Measurements from ENCODE around the gene COTL1.

COTL1 gene

GRCh38 chr16:84569382-84569987 is 48.4 kb downstream of the COTL1 start:
- TF ChIP-seq CTCF (IDR thresholded peaks at IDR 0.05; ENCODE audit: low read depth, low read length): no peak
- no peak overlapping the region for H3K4me3 ChIP-seq (ENCODE audit: low read depth, low read length)

GRCh38 chr16:84568066-84568465 is 49.8 kb downstream of the COTL1 start:
- TF ChIP-seq CTCF (IDR thresholded peaks at IDR 0.05; ENCODE audit: low read depth, low read length): no peak
- H3K4me3 ChIP-seq (ENCODE audit: low read depth, low read length): no peak overlapping the region

GRCh38 chr16:84567286-84567962 is 50.5 kb downstream of the COTL1 start:
- H3K4me3 ChIP-seq (ENCODE audit: low read depth, low read length): no peak overlapping the region
- no peak for TF ChIP-seq CTCF (IDR thresholded peaks at IDR 0.05; ENCODE audit: low read depth, low read length)

- H3K4me3 ChIP-seq (ENCODE audit: low read depth, low read length): no peak overlapping the region
- TF ChIP-seq CTCF (IDR thresholded peaks at IDR 0.05; ENCODE audit: low read depth, low read length): no peak
Measured at GRCh38 chr16:84566545-84567257, 51.2 kb downstream of the COTL1 start.

- TF ChIP-seq CTCF (IDR thresholded peaks at IDR 0.05; ENCODE audit: low read depth, low read length): no peak
- H3K4me3 ChIP-seq (ENCODE audit: low read depth, low read length): no peak overlapping the region
Measured at GRCh38 chr16:84565669-84566495, 52.0 kb downstream of the COTL1 start.

GRCh38 chr16:84563786-84564420 is 54.0 kb downstream of the COTL1 start:
- TF ChIP-seq CTCF (IDR thresholded peaks at IDR 0.05; ENCODE audit: low read depth, low read length): no peak
- H3K4me3 ChIP-seq (ENCODE audit: low read depth, low read length): no peak overlapping the region

Measured in WI38 (cell line).